Measurements from ENCODE around the gene SDF2L1. TPM values are rescaled to one million over a fixed set of nuclear protein-coding genes. Genes with fewer than 3 reads are reported as not detected.
"Not testable (repeated sequence)": the region's sequence is repeated elsewhere in the genome, so short reads cannot be mapped to it uniquely, and the experiment has no call there.

The SDF2L1 gene
- polyA plus RNA-seq, 1 donor = 37.5 TPM

DNA sequence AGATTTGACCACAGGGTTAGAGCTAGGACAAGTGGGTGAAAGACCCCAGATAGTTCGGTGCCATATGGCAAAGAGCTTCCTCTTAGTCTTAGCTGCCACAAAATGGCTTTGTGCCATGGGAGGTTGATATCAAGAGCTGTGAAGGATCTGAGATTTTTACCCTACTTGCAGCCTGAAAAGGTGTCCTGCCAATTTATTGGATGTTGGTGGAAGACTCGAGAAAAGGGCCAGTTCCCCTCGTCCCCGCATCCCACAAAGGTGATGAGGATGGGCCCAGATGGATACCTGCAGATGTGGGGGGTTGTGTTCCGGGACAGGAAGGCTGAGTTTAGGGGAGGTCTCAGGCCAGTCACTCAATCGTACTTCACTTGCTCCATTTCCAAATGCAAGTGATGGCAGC is 39.5 kb upstream of the SDF2L1 start:
- Histone ChIP-seq H3K4me1 (ENCODE audit: control insufficient read depth, insufficient read depth, low read length) (no peaks in the 10 kb centered on the region), H3K9me3 (ENCODE audit: control insufficient read depth, low read depth, low read length) (no peaks in the 10 kb centered on the region), H3K36me3 (ENCODE audit: control insufficient read depth, insufficient read depth, low read length) (peaks cover 16% of the 10 kb centered on the region), H3K27ac (ENCODE audit: low read length) (no peak overlapping the region), H3K27me3 (ENCODE audit: control insufficient read depth, insufficient read depth, low read length) (no peaks in the 10 kb centered on the region), H3K4me3 (ENCODE audit: low read length) (no peak overlapping the region)
- no CpG with 5 or more reads among the region's 6 CpGs for WGBS (ENCODE audit: insufficient coverage, low lambda C conversion rate)
- no peak for DNase-seq

DNA sequence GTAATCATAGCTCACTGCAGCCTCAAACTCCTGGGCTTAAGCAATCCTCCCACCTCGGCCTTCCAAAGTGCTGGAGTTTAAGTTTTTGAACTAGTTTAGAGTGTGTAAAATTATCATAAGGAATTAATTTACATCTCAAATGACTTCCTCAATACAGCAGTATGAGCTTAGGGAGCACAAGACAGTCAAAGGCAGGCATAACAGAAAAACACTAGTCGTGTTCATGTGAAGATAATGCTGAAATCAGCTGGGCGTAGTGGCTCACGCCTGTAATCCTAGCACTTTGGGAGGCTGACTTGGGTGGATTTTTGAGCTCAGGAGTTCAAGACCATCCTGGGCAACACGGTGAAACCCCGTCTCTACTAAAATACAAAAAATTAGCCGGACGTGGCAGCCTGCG is 38.1 kb upstream of the SDF2L1 start:
- Histone ChIP-seq H3K36me3 (ENCODE audit: control insufficient read depth, insufficient read depth, low read length) (peaks cover 18% of the 10 kb centered on the region), H3K9me3 (ENCODE audit: control insufficient read depth, low read depth, low read length) (no peaks in the 10 kb centered on the region), H3K27me3 (ENCODE audit: control insufficient read depth, insufficient read depth, low read length) (no peaks in the 10 kb centered on the region), H3K27ac (ENCODE audit: low read length) (no peak overlapping the region), H3K4me3 (ENCODE audit: low read length) (no peak overlapping the region), H3K4me1 (ENCODE audit: control insufficient read depth, insufficient read depth, low read length) (no peaks in the 10 kb centered on the region)
- DNase-seq = no peak
- no CpG with 5 or more reads among the region's 9 CpGs for WGBS (ENCODE audit: insufficient coverage, low lambda C conversion rate)

DNA sequence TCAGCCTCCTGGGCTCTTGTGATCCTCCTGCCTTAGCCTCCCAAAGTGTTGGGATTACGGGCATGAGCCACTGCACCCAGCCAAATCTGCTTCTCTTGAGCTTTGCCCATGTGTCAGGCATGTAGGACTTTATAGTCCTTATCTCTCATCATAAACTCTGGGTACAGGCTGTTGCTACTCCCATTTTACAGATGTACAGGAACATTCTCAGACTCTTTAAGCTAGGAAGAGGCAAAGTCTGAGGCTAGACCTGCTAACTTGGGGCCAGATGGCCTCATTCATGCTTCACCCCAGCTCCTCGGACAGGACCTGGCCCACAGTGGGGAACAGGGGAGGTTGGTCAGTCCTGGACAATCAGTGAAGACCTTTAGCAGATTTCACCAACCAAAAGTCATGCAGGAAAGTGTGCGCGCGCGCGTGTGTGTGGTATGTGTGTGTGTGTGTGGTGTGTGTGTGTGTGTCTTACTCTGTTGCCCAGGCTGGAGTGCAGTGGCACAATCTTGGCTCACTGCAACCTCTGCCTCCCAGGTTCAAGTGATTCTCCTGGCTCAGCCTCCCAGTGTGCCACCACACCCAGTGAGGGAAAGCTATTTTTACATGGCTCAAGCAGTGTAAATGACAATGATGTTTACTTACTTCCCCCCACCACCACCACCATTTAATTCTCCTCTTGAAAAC is 36.1 kb upstream of the SDF2L1 start:
- H3K4me3 ChIP-seq (ENCODE audit: low read length) = no peak overlapping the region
- no peak overlapping the region for H3K27ac ChIP-seq (ENCODE audit: low read length)
- H3K27me3 ChIP-seq (ENCODE audit: control insufficient read depth, insufficient read depth, low read length) = no peaks in the 10 kb centered on the region
- H3K4me1 ChIP-seq (ENCODE audit: control insufficient read depth, insufficient read depth, low read length) = no peaks in the 10 kb centered on the region
- DNase-seq = no peak
- no peaks in the 10 kb centered on the region for H3K9me3 ChIP-seq (ENCODE audit: control insufficient read depth, low read depth, low read length)
- WGBS (ENCODE audit: insufficient coverage, low lambda C conversion rate) = no CpG with 5 or more reads among the region's 7 CpGs
- H3K36me3 ChIP-seq (ENCODE audit: control insufficient read depth, insufficient read depth, low read length) = peaks cover 18% of the 10 kb centered on the region

DNA sequence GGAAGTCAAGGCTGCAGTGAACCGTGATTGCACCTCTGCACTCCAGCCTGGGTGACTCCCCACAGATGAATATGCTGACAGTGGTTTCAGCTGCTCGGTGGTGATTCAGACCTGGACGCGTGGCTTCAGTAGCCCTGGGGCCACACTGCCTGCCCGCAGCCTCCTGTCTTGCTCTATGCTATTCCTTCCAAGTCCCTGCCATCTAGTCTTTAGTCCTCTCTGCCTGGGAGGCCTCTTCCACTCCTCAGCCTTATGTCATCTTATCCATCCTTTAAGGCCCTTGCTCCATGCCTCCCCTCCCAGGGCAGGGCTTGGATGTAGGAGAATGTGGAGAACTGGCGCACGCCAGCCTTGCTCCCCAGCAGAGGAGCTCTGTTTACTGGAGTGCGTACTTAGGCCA is 35.3 kb upstream of the SDF2L1 start:
- Histone ChIP-seq H3K27me3 (ENCODE audit: control insufficient read depth, insufficient read depth, low read length) (no peaks in the 10 kb centered on the region), H3K4me1 (ENCODE audit: control insufficient read depth, insufficient read depth, low read length) (no peaks in the 10 kb centered on the region), H3K36me3 (ENCODE audit: control insufficient read depth, insufficient read depth, low read length) (peaks cover 25% of the 10 kb centered on the region), H3K27ac (ENCODE audit: low read length) (no peak overlapping the region), H3K9me3 (ENCODE audit: control insufficient read depth, low read depth, low read length) (no peaks in the 10 kb centered on the region), H3K4me3 (ENCODE audit: low read length) (no peak overlapping the region)
- WGBS (ENCODE audit: insufficient coverage, low lambda C conversion rate) = 100% methylated on average over 4 of the region's 8 CpGs
- no peak for DNase-seq

DNA sequence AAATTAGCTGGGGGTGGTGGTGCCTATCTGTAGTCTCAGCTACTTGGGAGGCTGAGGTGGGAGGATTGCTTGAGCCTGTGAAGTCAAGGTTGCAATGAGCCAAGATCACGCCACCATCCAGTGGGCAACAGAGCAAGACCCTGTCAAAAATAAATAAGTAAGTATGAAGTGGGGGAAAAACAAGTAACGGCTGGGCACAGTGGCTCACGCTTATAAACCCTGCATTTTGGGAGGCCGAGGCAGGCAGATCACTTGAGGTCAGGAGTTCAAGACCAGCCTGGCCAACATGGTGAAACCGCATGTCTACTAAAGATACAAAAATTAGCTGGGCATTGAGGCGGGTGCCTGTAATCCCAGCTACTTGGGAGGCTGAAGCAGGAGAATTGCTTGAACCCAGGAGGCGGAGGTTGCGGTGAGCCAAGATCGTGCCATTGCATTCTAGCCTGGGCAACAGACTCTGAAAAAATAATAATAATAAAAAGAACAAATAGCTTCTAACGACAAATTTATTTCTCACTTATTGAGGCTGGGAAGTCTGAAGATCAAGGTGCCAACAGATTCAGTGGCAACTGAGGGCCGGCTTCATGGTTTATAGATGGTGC is 32.4 kb upstream of the SDF2L1 start:
- not testable (repeated sequence) for DNase-seq; H3K4me3 ChIP-seq (ENCODE audit: low read length); H3K4me1 ChIP-seq (ENCODE audit: control insufficient read depth, insufficient read depth, low read length); H3K9me3 ChIP-seq (ENCODE audit: control insufficient read depth, low read depth, low read length); H3K27ac ChIP-seq (ENCODE audit: low read length); H3K27me3 ChIP-seq (ENCODE audit: control insufficient read depth, insufficient read depth, low read length)
- no CpG with 5 or more reads among the region's 11 CpGs for WGBS (ENCODE audit: insufficient coverage, low lambda C conversion rate)
- H3K36me3 ChIP-seq (ENCODE audit: control insufficient read depth, insufficient read depth, low read length) = peaks cover 43% of the 10 kb centered on the region

DNA sequence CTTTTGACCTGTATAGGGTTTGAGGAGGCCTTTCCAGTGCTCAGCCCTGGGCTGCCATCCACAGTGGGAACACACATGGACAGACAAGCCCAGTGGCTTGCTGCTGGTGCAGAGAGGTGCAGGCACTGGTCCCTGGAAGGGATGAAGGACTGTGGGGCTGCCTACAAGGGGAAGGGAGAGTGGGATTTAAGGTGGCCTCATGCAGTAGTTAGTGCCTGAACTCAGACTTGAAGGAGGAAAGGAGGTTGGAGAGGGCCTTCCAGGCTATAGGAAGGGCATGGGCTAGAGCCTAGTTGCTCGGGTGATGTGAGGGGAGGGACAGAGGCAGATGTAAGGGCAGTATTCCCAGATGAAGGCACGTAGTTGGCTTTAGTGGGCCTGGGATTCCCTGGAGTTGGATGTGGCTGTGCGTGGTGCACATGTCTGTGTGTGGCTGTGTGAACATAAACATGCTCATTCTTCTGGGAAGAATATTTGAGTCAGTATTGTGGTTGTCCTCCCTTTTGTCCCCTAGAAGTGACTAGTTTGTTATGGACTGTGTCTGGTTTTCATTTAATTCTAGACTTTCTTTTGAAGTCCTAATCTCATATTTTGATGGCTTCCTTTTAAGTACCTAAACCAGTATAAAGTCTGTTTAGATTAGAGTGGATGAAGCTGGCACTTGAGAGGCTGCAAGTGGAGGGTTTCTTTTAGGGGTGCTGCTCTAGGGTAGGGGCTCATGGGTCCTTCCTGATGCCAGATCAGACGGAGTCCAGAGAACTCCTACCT is 30.7 kb upstream of the SDF2L1 start:
- WGBS (ENCODE audit: insufficient coverage, low lambda C conversion rate) = no CpG with 5 or more reads among the region's 4 CpGs
- Histone ChIP-seq H3K27ac (ENCODE audit: low read length) (no peak overlapping the region), H3K4me1 (ENCODE audit: control insufficient read depth, insufficient read depth, low read length) (no peaks in the 10 kb centered on the region), H3K27me3 (ENCODE audit: control insufficient read depth, insufficient read depth, low read length) (no peaks in the 10 kb centered on the region), H3K4me3 (ENCODE audit: low read length) (no peak overlapping the region), H3K9me3 (ENCODE audit: control insufficient read depth, low read depth, low read length) (no peaks in the 10 kb centered on the region), H3K36me3 (ENCODE audit: control insufficient read depth, insufficient read depth, low read length) (peaks cover 47% of the 10 kb centered on the region)
- no peak for DNase-seq

DNA sequence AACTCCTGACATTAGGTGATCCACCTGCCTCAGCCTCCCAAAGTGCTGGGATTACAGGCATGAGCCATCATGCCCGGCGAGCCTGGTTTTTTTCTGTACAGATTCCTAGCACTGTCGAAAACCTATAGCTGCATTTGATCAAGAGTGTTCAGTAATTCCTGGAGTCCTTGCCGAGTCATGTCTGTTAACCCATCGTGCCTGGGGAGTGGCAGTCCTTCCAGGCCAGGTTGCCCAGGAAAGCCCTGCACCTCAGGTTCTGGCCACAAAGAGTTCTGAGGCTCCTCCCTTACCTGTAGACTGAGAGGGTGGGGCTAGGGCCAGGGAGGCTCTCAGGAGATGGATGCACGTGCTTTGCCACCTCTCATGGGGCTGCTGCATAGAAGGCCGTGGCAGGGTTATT is 29.2 kb upstream of the SDF2L1 start:
- Histone ChIP-seq H3K9me3 (ENCODE audit: control insufficient read depth, low read depth, low read length) (no peaks in the 10 kb centered on the region), H3K27ac (ENCODE audit: low read length) (no peak overlapping the region), H3K27me3 (ENCODE audit: control insufficient read depth, insufficient read depth, low read length) (no peaks in the 10 kb centered on the region), H3K36me3 (ENCODE audit: control insufficient read depth, insufficient read depth, low read length) (peaks cover 40% of the 10 kb centered on the region), H3K4me3 (ENCODE audit: low read length) (no peak overlapping the region), H3K4me1 (ENCODE audit: control insufficient read depth, insufficient read depth, low read length) (no peaks in the 10 kb centered on the region)
- DNase-seq = no peak
- no CpG with 5 or more reads among the region's 7 CpGs for WGBS (ENCODE audit: insufficient coverage, low lambda C conversion rate)

DNA sequence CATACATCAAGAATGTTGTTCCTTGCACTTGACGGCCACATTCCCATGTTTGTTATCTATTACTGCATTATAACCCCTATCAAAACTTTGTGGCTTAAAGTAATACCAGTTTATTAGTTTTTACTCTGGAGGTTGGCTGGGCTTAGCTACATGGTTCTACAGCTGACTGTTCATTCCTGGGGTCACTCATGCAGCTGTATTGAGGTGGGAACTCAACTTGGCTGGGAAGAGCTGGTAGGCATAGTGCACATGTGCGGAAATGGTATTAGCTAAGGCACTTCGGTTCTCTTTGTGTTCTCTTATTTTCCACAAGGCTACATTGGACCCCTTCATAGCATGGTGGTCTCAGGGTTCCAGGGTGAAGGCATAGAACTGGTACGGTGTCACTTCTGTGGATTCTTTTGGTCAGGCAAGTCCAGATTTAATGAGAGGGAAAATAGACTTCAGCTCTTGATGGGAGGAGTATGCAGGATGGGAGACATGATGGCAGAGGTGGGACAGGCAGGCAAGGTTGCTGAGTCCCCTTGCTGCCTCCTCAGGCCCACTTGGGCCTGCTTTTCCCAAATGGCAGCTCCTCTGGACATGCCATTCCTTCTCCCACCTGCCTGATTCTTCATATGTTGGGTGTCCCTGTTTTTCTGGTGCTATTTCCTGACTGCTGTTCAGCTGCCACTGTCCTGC is 28.4 kb upstream of the SDF2L1 start:
- H3K9me3 ChIP-seq (ENCODE audit: control insufficient read depth, low read depth, low read length) = no peaks in the 10 kb centered on the region
- WGBS (ENCODE audit: insufficient coverage, low lambda C conversion rate) = no CpG with 5 or more reads among the region's 4 CpGs
- no peak for DNase-seq
- no peaks in the 10 kb centered on the region for H3K4me1 ChIP-seq (ENCODE audit: control insufficient read depth, insufficient read depth, low read length)
- no peak overlapping the region for H3K4me3 ChIP-seq (ENCODE audit: low read length)
- H3K27ac ChIP-seq (ENCODE audit: low read length) = no peak overlapping the region
- H3K36me3 ChIP-seq (ENCODE audit: control insufficient read depth, insufficient read depth, low read length) = peaks cover 44% of the 10 kb centered on the region
- no peaks in the 10 kb centered on the region for H3K27me3 ChIP-seq (ENCODE audit: control insufficient read depth, insufficient read depth, low read length)

DNA sequence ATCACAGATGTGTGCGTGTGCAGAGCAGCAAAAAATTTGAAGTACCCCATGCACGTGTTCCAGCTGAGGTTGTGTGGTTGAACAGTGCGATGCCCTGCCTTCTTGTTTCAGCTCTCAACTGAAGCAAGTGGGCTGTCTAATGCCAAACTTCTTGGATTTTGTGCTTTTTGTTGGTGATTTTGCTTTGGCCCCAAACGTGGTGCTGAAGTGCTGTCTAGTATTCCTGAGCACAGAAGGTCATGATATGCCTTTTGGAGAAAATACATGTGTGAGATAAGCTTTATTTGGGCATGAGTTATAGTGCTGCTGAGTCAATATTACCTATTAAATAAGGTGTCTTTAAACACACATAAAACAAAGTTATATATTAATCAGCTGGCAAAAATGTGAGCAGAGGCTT is 26.4 kb upstream of the SDF2L1 start:
- peaks cover 56% of the 10 kb centered on the region for H3K36me3 ChIP-seq (ENCODE audit: control insufficient read depth, insufficient read depth, low read length)
- no peak overlapping the region for H3K27ac ChIP-seq (ENCODE audit: low read length)
- H3K9me3 ChIP-seq (ENCODE audit: control insufficient read depth, low read depth, low read length) = no peaks in the 10 kb centered on the region
- no peak overlapping the region for H3K4me3 ChIP-seq (ENCODE audit: low read length)
- no peaks in the 10 kb centered on the region for H3K4me1 ChIP-seq (ENCODE audit: control insufficient read depth, insufficient read depth, low read length)
- no CpG with 5 or more reads among the region's 4 CpGs for WGBS (ENCODE audit: insufficient coverage, low lambda C conversion rate)
- no peaks in the 10 kb centered on the region for H3K27me3 ChIP-seq (ENCODE audit: control insufficient read depth, insufficient read depth, low read length)
- DNase-seq = no peak

DNA sequence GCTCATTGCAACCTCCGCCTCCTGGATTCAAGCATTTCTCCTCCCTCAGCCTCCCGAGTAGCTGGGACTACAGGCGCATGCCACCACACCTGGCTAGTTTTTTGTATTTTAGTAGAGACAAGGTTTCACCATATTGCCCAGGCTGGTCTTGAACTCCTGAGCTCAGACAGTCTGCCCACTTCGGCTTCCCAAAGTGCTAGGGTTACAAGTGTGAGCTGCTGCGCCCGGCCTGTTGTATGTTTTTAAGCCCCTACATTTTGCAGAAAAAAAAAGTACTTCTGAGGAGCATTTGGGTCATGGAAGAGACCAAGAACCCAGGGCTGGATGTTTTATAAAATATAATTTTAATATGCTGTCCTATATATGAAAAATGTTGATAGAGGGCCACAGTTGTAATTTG is 24.8 kb upstream of the SDF2L1 start:
- not testable (repeated sequence) for DNase-seq; H3K4me3 ChIP-seq (ENCODE audit: low read length); H3K4me1 ChIP-seq (ENCODE audit: control insufficient read depth, insufficient read depth, low read length); H3K27me3 ChIP-seq (ENCODE audit: control insufficient read depth, insufficient read depth, low read length); H3K27ac ChIP-seq (ENCODE audit: low read length); H3K9me3 ChIP-seq (ENCODE audit: control insufficient read depth, low read depth, low read length)
- H3K36me3 ChIP-seq (ENCODE audit: control insufficient read depth, insufficient read depth, low read length) = peaks cover 49% of the 10 kb centered on the region
- WGBS (ENCODE audit: insufficient coverage, low lambda C conversion rate) = no CpG with 5 or more reads among the region's 6 CpGs

Data from large intestine (tissue), 3 donors.